ENCODE measurements around the gene MBNL1. TPM values are rescaled to one million over a fixed set of nuclear protein-coding genes. Genes with fewer than 3 reads are reported as not detected.

MBNL1 gene
- total and polyA plus RNA-seq, 2 donors (not counting 3 experiments of a cell fraction or from before 2014, with no cell fraction given) = 179 to 362 TPM

DNA sequence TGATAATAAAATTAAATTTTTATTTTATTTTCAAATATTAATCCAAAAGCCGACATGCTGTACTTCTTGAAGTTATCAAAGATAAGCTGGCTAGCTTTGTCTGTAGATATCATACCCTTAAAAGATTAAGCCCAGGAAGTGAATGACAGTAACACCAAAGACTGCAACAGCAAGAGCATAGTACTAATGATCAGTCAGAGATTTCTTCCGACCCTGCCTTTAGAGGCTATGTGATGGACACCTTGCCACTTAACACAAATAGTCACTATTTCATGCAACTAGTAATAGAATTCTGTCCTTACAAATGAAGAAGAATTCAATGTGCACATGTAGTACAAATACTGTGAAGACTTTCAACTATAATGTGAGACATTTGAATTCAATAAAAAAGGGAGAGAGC, 9.3 kb upstream of the MBNL1 start:
- FAIRE-seq = no peak
- H3K79me2 ChIP-seq (ENCODE audit: control insufficient read depth, insufficient read depth, low read length) = no peaks in the 10 kb centered on the region
- dilution Hi-C loops (cut with MboI; ENCODE audit: extremely low pct_ligation_motif_present, low sequenced_read_pairs) (no loop called here), intact Hi-C loops (cut with micrococcal nuclease) (no loop called here)
- no peaks in the 10 kb centered on the region for H3K9me3 ChIP-seq (replicated peaks; ENCODE audit: control insufficient read depth, insufficient read depth, low read length)
- no peaks in the 10 kb centered on the region for H3K9me1 ChIP-seq (replicated peaks; ENCODE audit: control insufficient read depth, extremely low read depth, insufficient read depth, low read length)
- no peak overlapping the region for H3K4me2 ChIP-seq (ENCODE audit: insufficient read depth, low read length)
- DNase-seq (ENCODE audit: low read depth, low spot score) = no peak
- no peak overlapping the region for H3K4me3 ChIP-seq (replicated peaks in 1 of 3; ENCODE audit: insufficient read depth in 1 of 3, low read depth in 1 of 3, low read length in 3 of 3)
- H3K9ac ChIP-seq (replicated peaks; ENCODE audit: extremely low read depth, insufficient read depth, low read length) = no peak overlapping the region
- no peak overlapping the region for H2AFZ ChIP-seq (ENCODE audit: low read depth, low read length)
- TF ChIP-seq MYC (IDR thresholded peaks at IDR 0.05; ENCODE audit: low read depth, low read length) = no peak
- no peak for TF ChIP-seq EZH2 (IDR thresholded peaks at IDR 0.05; ENCODE audit: borderline replicate concordance, low read depth, low read length, severe bottlenecking)
- TF ChIP-seq POLR2A (IDR thresholded peaks at IDR 0.05; ENCODE audit: low read depth, low read length) = no peak
- TF ChIP-seq JUN (IDR thresholded peaks at IDR 0.05; ENCODE audit: borderline replicate concordance, insufficient read depth, insufficient read length, low read depth) = no peak
- TF ChIP-seq POLR2AphosphoS5 (IDR thresholded peaks at IDR 0.05; ENCODE audit: insufficient read depth, low read depth, low read length) = no peak
- TF ChIP-seq FOS (IDR thresholded peaks at IDR 0.05; ENCODE audit: borderline replicate concordance, insufficient read depth, low read length) = no peak
- TF ChIP-seq, protein P1, sequence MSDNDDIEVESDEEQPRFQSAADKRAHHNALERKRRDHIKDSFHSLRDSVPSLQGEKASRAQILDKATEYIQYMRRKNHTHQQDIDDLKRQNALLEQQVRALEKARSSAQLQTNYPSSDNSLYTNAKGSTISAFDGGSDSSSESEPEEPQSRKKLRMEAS (IDR thresholded peaks at IDR 0.05; ENCODE audit: insufficient read depth, insufficient read length) = no peak
- TF ChIP-seq, protein P2, sequence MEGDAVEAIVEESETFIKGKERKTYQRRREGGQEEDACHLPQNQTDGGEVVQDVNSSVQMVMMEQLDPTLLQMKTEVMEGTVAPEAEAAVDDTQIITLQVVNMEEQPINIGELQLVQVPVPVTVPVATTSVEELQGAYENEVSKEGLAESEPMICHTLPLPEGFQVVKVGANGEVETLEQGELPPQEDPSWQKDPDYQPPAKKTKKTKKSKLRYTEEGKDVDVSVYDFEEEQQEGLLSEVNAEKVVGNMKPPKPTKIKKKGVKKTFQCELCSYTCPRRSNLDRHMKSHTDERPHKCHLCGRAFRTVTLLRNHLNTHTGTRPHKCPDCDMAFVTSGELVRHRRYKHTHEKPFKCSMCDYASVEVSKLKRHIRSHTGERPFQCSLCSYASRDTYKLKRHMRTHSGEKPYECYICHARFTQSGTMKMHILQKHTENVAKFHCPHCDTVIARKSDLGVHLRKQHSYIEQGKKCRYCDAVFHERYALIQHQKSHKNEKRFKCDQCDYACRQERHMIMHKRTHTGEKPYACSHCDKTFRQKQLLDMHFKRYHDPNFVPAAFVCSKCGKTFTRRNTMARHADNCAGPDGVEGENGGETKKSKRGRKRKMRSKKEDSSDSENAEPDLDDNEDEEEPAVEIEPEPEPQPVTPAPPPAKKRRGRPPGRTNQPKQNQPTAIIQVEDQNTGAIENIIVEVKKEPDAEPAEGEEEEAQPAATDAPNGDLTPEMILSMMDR (IDR thresholded peaks at IDR 0.05; ENCODE audit: extremely low read depth in 1 of 2, insufficient read depth in 1 of 2, low read depth in 1 of 2, low read length in 2 of 2) = no peak
- no peak for TF ChIP-seq GATA2 (IDR thresholded peaks at IDR 0.05; ENCODE audit: insufficient read depth, insufficient read length, low read depth, low read length)
- peaks cover 4% of the 10 kb centered on the region for H3K4me1 ChIP-seq (ENCODE audit: control insufficient read depth, extremely low read depth, insufficient read depth, low read length)
- ChIA-PET CTCF (interaction anchor here (1.0 kb wide), 2 partner anchors 13 to 183 kb away, joined by 3 read pairs; no protein-coding TSS in a partner anchor), POLR2A (no interaction called here)
- no peaks in the 10 kb centered on the region for H4K20me1 ChIP-seq (replicated peaks; ENCODE audit: control insufficient read depth, extremely low read depth, insufficient read depth, low read length)
- no TSS peak for BruUV-seq (replicated peaks)
- H3K27me3 ChIP-seq (ENCODE audit: control insufficient read depth in 2 of 2, insufficient read depth in 2 of 2, low read length in 2 of 2) = no peaks in the 10 kb centered on the region
- no peaks in the 10 kb centered on the region for H3K36me3 ChIP-seq (ENCODE audit: control insufficient read depth in 2 of 2, extremely low read depth in 1 of 2, insufficient read depth in 2 of 2, low read length in 2 of 2)
- H3K27ac ChIP-seq (ENCODE audit: insufficient read depth, low read depth, low read length) = no peak overlapping the region
